Measurements from ENCODE around the gene RPL38.

GRCh38 chr17:74182041-74182723, 21.3 kb upstream of the RPL38 start:
- TF ChIP-seq, protein P1, sequence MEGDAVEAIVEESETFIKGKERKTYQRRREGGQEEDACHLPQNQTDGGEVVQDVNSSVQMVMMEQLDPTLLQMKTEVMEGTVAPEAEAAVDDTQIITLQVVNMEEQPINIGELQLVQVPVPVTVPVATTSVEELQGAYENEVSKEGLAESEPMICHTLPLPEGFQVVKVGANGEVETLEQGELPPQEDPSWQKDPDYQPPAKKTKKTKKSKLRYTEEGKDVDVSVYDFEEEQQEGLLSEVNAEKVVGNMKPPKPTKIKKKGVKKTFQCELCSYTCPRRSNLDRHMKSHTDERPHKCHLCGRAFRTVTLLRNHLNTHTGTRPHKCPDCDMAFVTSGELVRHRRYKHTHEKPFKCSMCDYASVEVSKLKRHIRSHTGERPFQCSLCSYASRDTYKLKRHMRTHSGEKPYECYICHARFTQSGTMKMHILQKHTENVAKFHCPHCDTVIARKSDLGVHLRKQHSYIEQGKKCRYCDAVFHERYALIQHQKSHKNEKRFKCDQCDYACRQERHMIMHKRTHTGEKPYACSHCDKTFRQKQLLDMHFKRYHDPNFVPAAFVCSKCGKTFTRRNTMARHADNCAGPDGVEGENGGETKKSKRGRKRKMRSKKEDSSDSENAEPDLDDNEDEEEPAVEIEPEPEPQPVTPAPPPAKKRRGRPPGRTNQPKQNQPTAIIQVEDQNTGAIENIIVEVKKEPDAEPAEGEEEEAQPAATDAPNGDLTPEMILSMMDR (conservative IDR thresholded peaks at IDR 0.05 in 1 of 2, IDR thresholded peaks at IDR 0.05 in 1 of 2; ENCODE audit: extremely low read depth in 1 of 2, insufficient read depth in 1 of 2, low read depth in 1 of 2, low read length in 2 of 2): no peak
- no peak for TF ChIP-seq EZH2 (IDR thresholded peaks at IDR 0.05; ENCODE audit: borderline replicate concordance, low read length)
